A673 (cell line): ENCODE data around the gene HSPA13.

Experiments used
- EZH2 ChIP-seq: fragments of 200-600 bp; sonication (generic); IDR thresholded peaks from 2 replicates; pipeline ENCODE4 v1.6.1; 2017; ENCODE audit warnings: borderline replicate concordance, low read depth, mild to moderate bottlenecking, mixed read lengths, antibody characterized with exemption, low read length; ENCODE audit not compliant: poor library complexity, severe bottlenecking
- TF ChIP-seq, protein P1 (sequence below): fragments of 300-800, 200-600 bp; sonication (generic); conservative IDR thresholded peaks from 2 replicates; pipeline ENCODE4 v1.5.1; 2017; ENCODE audit warnings: low read depth, mild to moderate bottlenecking, antibody characterized with exemption, low read length, moderate library complexity, mixed read lengths

- TF ChIP-seq, protein P1, sequence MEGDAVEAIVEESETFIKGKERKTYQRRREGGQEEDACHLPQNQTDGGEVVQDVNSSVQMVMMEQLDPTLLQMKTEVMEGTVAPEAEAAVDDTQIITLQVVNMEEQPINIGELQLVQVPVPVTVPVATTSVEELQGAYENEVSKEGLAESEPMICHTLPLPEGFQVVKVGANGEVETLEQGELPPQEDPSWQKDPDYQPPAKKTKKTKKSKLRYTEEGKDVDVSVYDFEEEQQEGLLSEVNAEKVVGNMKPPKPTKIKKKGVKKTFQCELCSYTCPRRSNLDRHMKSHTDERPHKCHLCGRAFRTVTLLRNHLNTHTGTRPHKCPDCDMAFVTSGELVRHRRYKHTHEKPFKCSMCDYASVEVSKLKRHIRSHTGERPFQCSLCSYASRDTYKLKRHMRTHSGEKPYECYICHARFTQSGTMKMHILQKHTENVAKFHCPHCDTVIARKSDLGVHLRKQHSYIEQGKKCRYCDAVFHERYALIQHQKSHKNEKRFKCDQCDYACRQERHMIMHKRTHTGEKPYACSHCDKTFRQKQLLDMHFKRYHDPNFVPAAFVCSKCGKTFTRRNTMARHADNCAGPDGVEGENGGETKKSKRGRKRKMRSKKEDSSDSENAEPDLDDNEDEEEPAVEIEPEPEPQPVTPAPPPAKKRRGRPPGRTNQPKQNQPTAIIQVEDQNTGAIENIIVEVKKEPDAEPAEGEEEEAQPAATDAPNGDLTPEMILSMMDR = no peak
- no peak for TF ChIP-seq EZH2
Observed at GRCh38 chr21:14405225-14405624, 22.3 kb upstream of the HSPA13 start.
